Epithelial cell of proximal tubule (primary cell): ENCODE data around the gene EEF1AKMT4. TPM values are rescaled to one million over a fixed set of nuclear protein-coding genes. Genes with fewer than 3 reads are reported as not detected.
"Not testable (repeated sequence)": the region's sequence is repeated elsewhere in the genome, so short reads cannot be mapped to it uniquely, and the experiment has no call there.

Experiments
- DNase-seq: peaks from one replicate; pipeline ENCODE4 v3.0.0-alpha.2; 2011; ENCODE audit warnings: low read depth
- H3K4me3 ChIP-seq: 2 replicates; pipeline ENCODE4 v1.5.1; 2011; ENCODE audit warnings: low read depth, mild to moderate bottlenecking, low read length
- total RNA-seq: library from RNA; depleted of rRNA; stranded (reverse); fragments of >200 nt; gene quantifications from 2 replicates; pipeline ENCODE4 v1.2.3, GENCODE V29; 2015
- TF ChIP-seq, protein P1 (sequence below): conservative IDR thresholded peaks from 2 replicates; pipeline ENCODE4 v1.5.1; 2012; ENCODE audit warnings: low read depth, mild to moderate bottlenecking, low read length

EEF1AKMT4 gene
- total RNA-seq, 1 donor from 2014 or later = 6.2 TPM

DNA sequence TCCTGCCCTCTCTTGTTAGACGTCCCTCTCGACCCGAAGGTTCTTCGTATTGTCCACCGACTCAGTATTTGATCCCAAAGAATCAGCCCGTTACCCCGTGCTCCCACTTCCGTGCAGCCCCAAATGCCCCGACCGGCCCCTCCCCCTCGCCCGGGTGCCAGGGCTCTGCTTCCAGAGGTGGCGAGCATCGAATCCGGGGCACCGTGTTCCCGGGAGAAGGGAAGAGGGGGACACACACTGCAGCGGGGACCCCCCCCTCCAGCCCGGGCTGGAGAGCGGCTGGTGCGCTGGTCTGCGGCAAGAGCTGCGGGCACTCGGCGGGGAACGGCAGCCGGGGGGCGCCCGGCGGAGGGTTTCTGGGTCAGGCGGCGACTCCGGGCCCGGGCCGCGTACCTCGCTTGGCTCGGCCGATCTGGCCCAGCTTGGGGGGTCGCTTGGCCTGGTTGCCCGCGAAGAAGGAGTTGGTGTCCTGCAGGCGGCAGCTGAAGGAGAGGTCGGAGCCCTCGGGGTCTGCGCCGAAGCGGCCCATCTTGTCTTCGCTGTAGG is 11.3 kb downstream of the EEF1AKMT4 start:
- no peak for DNase-seq

DNA sequence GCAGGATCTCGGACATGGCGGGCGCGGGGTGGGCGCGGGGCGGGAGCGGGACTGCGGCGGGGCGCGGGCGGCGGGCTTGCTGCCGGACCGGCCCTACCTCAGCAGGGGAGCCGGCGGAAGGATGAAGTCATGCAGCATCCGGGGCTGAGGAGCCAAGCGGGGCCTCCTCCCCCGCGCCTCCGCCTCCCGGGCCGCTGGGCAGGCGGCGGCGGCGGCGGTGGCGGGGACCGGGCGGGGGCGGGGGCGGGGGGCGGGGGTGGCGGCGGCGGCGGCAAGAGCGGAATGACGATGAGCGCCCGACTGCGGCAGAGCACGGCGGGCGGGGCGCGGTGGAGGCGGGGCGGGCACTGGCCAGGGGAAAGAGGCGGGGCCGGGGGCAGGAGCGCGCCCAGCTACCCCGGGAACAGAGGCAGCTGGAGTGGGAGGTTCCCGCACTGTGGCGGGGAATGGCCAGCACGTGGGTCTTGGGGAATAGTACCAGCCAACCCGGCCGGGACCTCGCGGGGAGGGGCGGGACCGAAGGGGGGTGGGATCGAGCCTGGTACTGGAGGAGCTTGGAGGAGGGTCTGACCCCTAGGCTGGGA is 11.9 kb downstream of the EEF1AKMT4 start, which contains the start of gene CAMK2N2:
CAMK2N2 (minus strand) TSS at position 284 of the 584 bp plus-strand sequence; CDS start at position 16, 268 bp downstream.
- DNase-seq = no peak
- peak within 1 kb of the TSS; percentile 58 for H3K4me3 ChIP-seq
- TF ChIP-seq, protein P1, sequence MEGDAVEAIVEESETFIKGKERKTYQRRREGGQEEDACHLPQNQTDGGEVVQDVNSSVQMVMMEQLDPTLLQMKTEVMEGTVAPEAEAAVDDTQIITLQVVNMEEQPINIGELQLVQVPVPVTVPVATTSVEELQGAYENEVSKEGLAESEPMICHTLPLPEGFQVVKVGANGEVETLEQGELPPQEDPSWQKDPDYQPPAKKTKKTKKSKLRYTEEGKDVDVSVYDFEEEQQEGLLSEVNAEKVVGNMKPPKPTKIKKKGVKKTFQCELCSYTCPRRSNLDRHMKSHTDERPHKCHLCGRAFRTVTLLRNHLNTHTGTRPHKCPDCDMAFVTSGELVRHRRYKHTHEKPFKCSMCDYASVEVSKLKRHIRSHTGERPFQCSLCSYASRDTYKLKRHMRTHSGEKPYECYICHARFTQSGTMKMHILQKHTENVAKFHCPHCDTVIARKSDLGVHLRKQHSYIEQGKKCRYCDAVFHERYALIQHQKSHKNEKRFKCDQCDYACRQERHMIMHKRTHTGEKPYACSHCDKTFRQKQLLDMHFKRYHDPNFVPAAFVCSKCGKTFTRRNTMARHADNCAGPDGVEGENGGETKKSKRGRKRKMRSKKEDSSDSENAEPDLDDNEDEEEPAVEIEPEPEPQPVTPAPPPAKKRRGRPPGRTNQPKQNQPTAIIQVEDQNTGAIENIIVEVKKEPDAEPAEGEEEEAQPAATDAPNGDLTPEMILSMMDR = no peak

More for the DNA sequence above, 11.3 kb downstream of the EEF1AKMT4 start:
- TF ChIP-seq, protein P1 = no peak
- H3K4me3 ChIP-seq = peak overlapping the region; percentile 58

DNA sequence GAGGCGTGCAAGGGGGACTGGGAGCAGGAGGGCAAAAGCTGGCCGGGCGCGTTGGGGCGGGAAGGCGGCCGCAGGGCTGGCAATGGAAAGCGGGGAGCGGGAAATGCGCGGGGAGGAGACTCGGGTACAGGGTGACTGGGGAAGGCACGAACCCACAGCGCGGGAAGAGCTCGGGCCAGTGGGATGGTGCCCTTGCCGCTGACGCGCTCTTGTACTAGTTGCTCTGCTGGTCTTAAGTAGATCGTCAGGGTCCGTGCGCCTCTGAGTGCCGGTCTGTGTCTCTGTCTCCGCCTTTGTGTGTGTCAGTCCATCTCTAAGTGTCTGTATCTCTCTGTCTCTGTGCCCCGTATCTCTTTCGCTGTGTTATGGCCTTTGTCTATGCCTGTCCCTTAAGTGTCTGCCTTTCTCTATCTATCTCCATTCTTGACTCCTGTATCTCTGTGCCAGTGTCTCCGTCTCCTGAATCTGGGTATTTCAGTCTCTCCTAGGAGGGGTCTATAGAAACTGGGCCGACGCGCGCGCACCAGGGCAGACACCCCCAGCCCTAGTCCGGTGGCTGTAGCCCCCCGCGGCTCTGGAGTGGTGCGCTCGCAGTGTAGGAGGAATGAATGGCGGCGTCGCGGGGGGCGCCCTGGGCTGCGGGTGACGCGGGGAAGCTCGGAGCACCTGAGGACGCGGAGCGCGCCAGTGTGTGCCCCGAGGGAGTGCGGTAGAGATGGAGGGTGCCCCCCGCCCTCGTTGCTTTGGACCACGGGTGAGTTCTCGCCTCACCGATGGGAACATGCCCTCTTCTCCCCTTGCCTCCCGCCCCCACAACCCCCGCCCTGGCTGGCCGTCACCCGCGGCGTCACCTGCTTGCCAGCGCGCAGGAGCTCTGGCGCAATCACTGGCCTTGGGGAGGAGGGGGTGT is 12.6 kb downstream of the EEF1AKMT4 start:
- peak overlapping the region; percentile 58 for H3K4me3 ChIP-seq
- TF ChIP-seq, protein P1 = no peak
- DNase-seq = no peak

DNA sequence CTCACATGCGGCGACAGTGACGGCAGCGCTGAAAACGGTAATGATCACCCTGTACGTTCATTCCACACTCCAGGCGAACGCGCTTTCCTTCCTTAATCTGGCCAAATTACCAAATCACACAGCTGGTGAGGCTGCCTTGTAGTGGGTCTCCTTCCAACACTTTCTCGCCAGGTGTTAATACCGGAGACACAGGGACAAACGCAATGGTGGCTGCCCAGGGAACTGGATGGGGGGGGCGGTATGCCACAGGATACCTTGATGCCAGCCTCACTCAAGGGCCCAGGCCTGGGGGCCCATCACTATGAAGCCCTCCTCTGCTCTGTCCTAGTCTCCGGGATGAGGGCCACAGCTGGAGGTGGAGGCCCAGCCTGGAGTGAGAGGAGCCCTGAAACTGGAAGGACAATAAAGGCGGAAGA is 13.3 kb downstream of the EEF1AKMT4 start:
- peak overlapping the region; percentile 58 for H3K4me3 ChIP-seq

DNA sequence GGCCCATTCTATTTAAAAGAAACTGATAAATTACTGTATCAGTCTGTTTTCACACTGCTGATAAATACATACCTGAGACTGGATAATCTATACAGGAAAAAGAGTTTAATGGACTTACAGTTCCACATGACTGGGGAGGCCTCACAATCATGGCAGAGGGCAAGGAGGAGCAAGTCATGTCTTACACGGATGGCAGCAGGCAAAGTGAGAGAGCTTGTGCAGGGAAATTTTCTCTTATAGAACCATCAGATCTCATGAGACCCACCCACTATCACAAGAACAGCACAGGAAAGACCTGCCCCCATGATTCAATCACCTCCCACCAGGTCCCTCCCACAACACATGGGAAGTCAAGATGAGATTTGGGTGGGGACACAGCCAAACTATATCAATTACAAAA is 17.8 kb downstream of the EEF1AKMT4 start:
- H3K4me3 ChIP-seq = not testable (repeated sequence)

More for the DNA sequence above, 13.3 kb downstream of the EEF1AKMT4 start:
- DNase-seq = no peak
- TF ChIP-seq, protein P1 = no peak

DNA sequence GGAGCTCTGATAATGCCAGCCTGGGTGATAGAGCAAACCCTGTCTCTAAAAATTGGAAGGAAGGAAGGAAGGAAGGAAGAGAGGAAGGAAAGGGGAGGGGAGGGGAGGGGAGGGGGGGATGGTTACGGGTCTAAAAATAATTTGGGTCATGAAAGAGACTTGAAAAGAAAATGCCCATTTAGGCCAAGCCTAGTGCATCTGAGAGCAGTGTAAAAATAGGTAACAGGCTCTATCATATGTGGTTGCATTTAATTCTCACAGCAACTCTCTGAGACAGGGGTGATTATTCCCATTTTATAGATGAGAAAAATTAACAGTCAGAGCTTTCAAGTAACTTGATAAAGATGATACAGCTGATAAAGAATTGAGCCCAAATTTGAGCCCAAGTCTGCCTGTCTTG is 22.8 kb downstream of the EEF1AKMT4 start:
- TF ChIP-seq, protein P1 = no peak
- DNase-seq = no peak
- no peak overlapping the region for H3K4me3 ChIP-seq

More for the DNA sequence above, 17.8 kb downstream of the EEF1AKMT4 start:
- DNase-seq = not testable (repeated sequence)

DNA sequence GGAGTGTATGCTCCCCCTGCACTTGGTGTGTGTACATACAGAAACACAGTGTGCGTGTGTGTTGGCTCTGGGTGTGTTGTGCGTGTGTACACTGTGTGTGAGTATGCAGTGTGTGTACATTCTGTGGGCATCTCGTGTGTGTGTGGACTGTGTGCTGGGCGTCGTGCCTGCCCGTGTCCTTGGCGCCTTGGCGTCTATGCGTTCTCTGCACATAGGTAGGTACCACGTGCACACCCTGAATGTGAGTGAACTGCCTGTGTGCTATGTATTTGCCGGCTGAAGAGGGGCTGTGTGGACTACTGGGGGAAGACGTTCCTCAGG is 25.9 kb downstream of the EEF1AKMT4 start:
- TF ChIP-seq, protein P1 = no peak
- DNase-seq = no peak
- H3K4me3 ChIP-seq = no peak overlapping the region
